Upper lobe of right lung (tissue), 1 donor: ENCODE data around the gene PARD3. TPM values are rescaled to one million over a fixed set of nuclear protein-coding genes. Genes with fewer than 3 reads are reported as not detected.
"Not testable (repeated sequence)": the region's sequence is repeated elsewhere in the genome, so short reads cannot be mapped to it uniquely, and the experiment has no call there.

Experiments used
- ATAC-seq: fragments of 200-7000 bp; cut with Tn5 transposase; one replicate; pipeline ENCODE4 v1.9.1; 2020; ENCODE audit warnings: mild to moderate bottlenecking, moderate library complexity
- DNase-seq: peaks from one replicate; pipeline ENCODE4 v3.0.0-alpha.2; 2020
- H3K27ac ChIP-seq: fragments of 200-600 bp; one replicate; pipeline ENCODE4 v1.8.0; 2022
- H3K27me3 ChIP-seq: fragments of 200-600 bp; one replicate; pipeline ENCODE4 v1.8.0; 2022; ENCODE audit warnings: mild to moderate bottlenecking
- H3K36me3 ChIP-seq: fragments of 200-600 bp; one replicate; pipeline ENCODE4 v1.8.0; 2022
- H3K4me1 ChIP-seq: fragments of 200-600 bp; one replicate; pipeline ENCODE4 v1.8.0; 2022
- H3K4me3 ChIP-seq: fragments of 200-600 bp; one replicate; pipeline ENCODE4 v1.8.0; 2022; ENCODE audit warnings: mild to moderate bottlenecking
- H3K9me3 ChIP-seq: fragments of 200-600 bp; one replicate; pipeline ENCODE4 v1.8.0; 2022
- CTCF ChIP-seq: fragments of 200-600 bp; IDR thresholded peaks from one replicate; pipeline ENCODE4 v1.8.0; 2022; ENCODE audit warnings: antibody characterized with exemption
- intact Hi-C: fragments of 100-400 bp; cut with DNase I; formaldehyde crosslinking; loops from one replicate; pipeline ENCODE4 v1.11.0; 2022
- total RNA-seq: library from RNA; stranded (reverse); fragmentation: NEBNext Ultra II Directional; extraction: Animal tissue kit (Norgen Biotek cat#: 25700); gene quantifications from one replicate; pipeline ENCODE4 v1.2.1, GENCODE V29; 2021
- donor health status: DM: no; HTN: yes; CAD: no; lungs with severe emphysema.

PARD3 gene
- total RNA-seq, 1 donor from 2014 or later: 38.5 TPM

DNA sequence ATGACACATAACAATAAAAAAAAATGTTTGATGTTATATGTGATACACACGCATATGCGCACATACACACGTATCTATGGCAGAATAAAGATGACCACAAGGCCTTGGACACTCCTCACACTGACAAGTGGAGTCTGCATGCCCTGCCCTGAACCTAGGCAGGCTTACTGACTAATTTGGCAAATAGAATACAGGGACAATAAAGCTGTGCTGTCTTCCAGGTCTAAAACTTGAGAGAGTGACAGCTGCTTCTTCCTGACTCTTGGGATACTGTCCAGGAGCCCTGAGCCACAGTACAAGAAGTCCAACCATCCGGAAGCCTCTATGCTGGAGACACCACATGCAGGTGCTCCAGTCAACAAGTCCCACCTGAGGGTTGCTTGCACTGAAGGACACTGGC lies 20.3 kb downstream of the PARD3 start:
- H3K27ac ChIP-seq: no peak overlapping the region
- no peak for ATAC-seq
- no peaks in the 10 kb centered on the region for H3K9me3 ChIP-seq
- TF ChIP-seq CTCF: no peak
- DNase-seq: no peak
- no peaks in the 10 kb centered on the region for H3K27me3 ChIP-seq
- intact Hi-C loops: no loop called here
- no peaks in the 10 kb centered on the region for H3K36me3 ChIP-seq
- no peak overlapping the region for H3K4me3 ChIP-seq
- peaks cover 11% of the 10 kb centered on the region for H3K4me1 ChIP-seq

DNA sequence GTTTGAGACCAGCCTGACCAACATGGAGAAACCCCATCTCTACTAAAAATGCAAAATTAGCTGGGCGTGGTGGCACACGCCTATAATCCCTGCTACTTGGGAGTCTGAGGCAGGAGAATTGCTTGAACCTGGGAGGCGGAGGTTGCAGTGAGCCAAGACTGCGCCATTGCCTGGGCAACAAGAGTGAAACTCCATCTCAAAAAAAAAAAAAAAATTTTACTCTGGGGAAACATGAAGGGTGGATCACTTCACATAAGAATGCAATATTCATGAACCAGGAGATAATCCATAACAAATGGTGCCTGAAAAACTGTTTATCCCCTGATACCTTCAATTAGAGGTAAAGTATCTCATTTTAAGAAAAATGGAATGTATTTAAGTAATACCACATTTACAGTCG lies 21.5 kb downstream of the PARD3 start:
- H3K9me3 ChIP-seq, DNase-seq, ATAC-seq, H3K27ac ChIP-seq, intact Hi-C loops, H3K27me3 ChIP-seq, H3K4me3 ChIP-seq, H3K36me3 ChIP-seq: not testable (repeated sequence)
- peaks cover 15% of the 10 kb centered on the region for H3K4me1 ChIP-seq

DNA sequence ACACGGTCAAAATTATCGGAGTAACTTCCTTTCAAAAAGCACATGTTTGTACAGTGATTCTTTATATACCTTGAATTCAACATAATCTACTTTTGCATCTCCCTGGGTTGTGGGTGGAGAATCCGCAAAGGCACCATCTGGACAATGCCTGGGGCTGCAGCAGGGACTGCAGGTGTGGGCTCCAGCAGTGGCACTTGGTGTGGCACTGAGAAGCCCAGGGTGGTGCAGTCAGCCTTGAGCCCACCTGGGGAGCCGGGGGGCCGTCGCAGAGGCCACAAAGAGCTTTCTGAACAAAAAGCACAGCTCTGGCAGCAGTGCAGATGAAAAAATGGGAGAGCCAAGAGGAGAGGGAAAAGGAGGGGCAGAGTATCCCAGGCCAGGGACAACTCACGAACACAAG lies 22.2 kb downstream of the PARD3 start:
- TF ChIP-seq CTCF: no peak
- Histone ChIP-seq H3K4me3 (no peak overlapping the region), H3K27me3 (no peaks in the 10 kb centered on the region), H3K9me3 (no peaks in the 10 kb centered on the region), H3K36me3 (no peaks in the 10 kb centered on the region), H3K4me1 (peaks cover 15% of the 10 kb centered on the region), H3K27ac (no peak overlapping the region)
- intact Hi-C loops: no loop called here
- DNase-seq (no peak), ATAC-seq (no peak)

DNA sequence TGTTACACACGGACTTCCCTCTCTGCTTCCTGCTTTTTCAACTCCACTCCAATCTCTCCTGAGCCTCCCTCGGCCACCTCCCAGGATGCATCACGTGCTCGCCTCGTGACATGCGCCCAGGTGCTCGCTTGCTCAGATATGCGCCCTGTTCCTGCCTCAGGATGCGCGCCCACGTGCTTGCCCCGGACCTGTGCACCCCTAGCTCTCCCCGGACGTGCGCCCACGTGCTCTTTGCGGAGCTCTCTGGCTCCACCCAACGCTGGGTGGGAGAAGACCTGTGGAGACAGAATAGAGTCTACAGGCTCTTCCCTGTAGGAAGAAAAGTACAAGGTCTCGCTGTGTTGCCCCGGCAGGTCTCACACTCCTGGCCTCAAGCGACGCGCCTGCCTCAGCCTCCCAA lies 23.1 kb downstream of the PARD3 start:
- intact Hi-C loops: no loop called here
- Histone ChIP-seq H3K27ac (no peak overlapping the region), H3K4me1 (peaks cover 15% of the 10 kb centered on the region), H3K9me3 (no peaks in the 10 kb centered on the region), H3K36me3 (no peaks in the 10 kb centered on the region), H3K4me3 (no peak overlapping the region), H3K27me3 (no peaks in the 10 kb centered on the region)
- ATAC-seq: peak; percentile 36
- no peak for TF ChIP-seq CTCF
- no peak for DNase-seq

- intact Hi-C loops: no loop called here
- no peak overlapping the region for H3K4me3 ChIP-seq
Measured at GRCh38 chr10:34791228-34791627, 23.9 kb downstream of the PARD3 start.

DNA sequence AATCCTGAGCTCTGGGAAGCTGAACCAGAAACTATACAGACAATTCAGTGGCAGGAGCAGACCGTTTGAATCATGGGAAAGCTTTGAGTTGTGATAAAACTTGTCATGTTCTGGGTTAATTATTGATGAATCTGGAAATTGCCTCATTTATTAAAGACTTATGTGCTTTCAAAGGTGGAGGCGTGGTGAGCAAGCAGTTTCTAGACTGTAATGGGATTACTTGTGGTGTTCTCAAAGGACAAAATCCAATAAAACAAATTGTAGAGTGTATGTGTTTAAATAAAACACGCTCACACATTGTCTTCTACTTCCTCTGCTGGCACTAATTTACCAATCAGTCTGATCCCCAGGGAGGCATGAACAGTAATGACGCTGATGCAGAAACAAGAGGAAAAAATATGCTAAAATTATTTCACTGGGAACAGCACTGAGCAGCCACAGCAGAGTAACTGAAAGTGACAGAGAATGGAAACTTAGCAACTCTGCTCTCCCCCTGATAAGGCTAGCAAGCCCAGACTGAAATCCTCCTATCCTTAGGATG lies 25.1 kb downstream of the PARD3 start:
- no peak for ATAC-seq
- Histone ChIP-seq H3K9me3 (no peaks in the 10 kb centered on the region), H3K27me3 (no peaks in the 10 kb centered on the region), H3K4me1 (peaks cover 21% of the 10 kb centered on the region), H3K36me3 (no peaks in the 10 kb centered on the region), H3K4me3 (no peak overlapping the region), H3K27ac (no peak overlapping the region)
- no peak for DNase-seq
- intact Hi-C loops: no loop called here
- no peak for TF ChIP-seq CTCF

More at GRCh38 chr10:34791228-34791627, 23.9 kb downstream of the PARD3 start:
- Histone ChIP-seq H3K27ac (no peak overlapping the region), H3K4me1 (peaks cover 20% of the 10 kb centered on the region), H3K27me3 (no peaks in the 10 kb centered on the region), H3K9me3 (no peaks in the 10 kb centered on the region), H3K36me3 (no peaks in the 10 kb centered on the region)
- ATAC-seq: peak; percentile 9
- DNase-seq: no peak
- no peak for TF ChIP-seq CTCF
